ENCODE data around the gene PASK. TPM values are rescaled to one million over a fixed set of nuclear protein-coding genes. Genes with fewer than 3 reads are reported as not detected.

The PASK gene
- polyA plus RNA-seq, 6 donors from 2014 or later: 3.9 to 17.4 (median 9.1) TPM

DNA sequence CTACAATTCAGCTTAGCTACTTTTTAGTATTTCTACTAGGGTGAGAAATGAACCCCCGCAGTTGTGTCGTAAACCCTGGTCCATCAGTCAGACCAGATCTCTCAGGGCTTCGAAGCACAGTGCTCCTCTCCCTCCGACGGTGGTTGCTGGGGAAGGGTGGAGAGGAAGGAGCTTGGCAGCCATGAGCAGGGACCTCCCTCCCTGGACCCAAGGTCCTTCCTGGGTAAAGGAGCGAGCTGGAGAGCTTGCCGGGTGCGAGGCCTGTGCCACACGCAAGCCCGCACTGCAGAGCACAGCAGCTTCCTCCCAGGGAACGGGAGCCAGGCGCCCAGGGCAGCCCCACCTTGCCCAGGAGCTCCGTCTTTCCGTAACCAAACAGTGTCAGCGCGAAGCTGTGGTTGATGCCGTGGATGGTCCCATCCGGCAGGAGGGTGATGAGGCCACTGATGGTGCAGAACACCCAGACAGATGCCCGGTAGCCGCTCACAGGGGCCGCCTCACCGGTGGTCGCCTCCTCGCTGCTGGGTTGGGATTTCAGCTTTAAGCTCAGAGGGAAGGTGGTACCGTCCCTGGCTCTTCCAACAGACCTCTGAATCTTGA, 12.5 kb downstream of the PASK start:
- DNase-seq (no peak), ATAC-seq (ENCODE audit: low read depth in 2 of 2) (no peak)
- H3K9me3 Mint-ChIP-seq: no peaks in the 10 kb centered on the region
- H3K36me3 Mint-ChIP-seq: peaks cover 4 to 14% of the 10 kb centered on the region in 2 donors
- H3K27me3 Mint-ChIP-seq: no peaks in the 10 kb centered on the region
- H3K27ac Mint-ChIP-seq: no peak overlapping the region
- no peak overlapping the region for H3K4me3 Mint-ChIP-seq
- peaks cover 4 to 5% (median 4%) of the 10 kb centered on the region in 3 donors for H3K4me1 Mint-ChIP-seq

DNA sequence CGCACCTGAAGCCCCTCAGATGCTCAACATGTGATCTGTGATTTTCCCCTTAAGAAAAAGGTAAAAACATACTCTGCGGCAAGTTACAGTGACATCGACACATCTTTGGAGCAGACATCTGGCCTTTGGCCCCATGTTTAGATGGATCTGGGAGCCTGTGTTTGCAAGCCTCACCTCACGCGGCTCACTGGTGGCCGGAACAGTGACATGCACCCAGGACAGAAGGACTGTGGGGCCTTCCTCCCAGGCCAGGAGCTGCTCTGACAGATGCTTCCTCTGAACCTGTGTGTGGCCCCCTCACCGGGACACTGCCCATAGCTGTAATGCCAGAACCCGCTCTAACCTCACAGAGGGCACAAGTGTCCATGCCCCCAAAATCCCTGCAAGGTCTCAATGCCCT, 13.1 kb downstream of the PASK start:
- peaks cover 4 to 10% of the 10 kb centered on the region in 2 donors for H3K36me3 Mint-ChIP-seq
- no peak for ATAC-seq (ENCODE audit: low read depth in 2 of 2)
- no peak overlapping the region for H3K4me3 Mint-ChIP-seq
- peaks cover 0 to 4% (median 0%) of the 10 kb centered on the region in 3 donors for H3K4me1 Mint-ChIP-seq
- DNase-seq: no peak
- H3K27me3 Mint-ChIP-seq: no peaks in the 10 kb centered on the region
- H3K27ac Mint-ChIP-seq: no peak overlapping the region
- no peaks in the 10 kb centered on the region for H3K9me3 Mint-ChIP-seq

DNA sequence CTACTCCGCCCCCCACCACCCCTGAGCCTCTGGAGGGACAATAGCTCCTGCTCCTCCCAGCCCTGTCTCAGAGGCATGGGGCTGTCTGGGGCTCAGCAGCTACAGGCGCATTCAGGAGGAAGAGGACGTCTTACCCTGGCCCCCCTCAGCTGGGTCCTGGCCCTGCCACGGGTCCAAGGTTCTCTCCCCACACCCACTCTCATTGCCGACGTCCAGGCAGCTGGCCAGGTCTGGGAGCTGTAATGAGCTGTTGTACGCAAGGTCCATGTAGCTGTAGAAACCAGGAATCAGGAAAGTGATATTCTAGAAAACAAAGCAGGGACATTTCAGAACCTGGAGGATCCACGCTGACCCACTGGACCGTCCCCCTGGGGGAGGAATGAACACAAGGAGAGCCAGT, 13.5 kb downstream of the PASK start:
- no peak overlapping the region for H3K27ac Mint-ChIP-seq
- no peak for ATAC-seq (ENCODE audit: low read depth in 2 of 2)
- no peak overlapping the region for H3K4me3 Mint-ChIP-seq
- no peak for DNase-seq
- no peaks in the 10 kb centered on the region for H3K27me3 Mint-ChIP-seq
- no peaks in the 10 kb centered on the region for H3K9me3 Mint-ChIP-seq
- peaks cover 4 to 10% of the 10 kb centered on the region in 2 donors for H3K36me3 Mint-ChIP-seq
- H3K4me1 Mint-ChIP-seq: peaks cover 0 to 4% (median 3%) of the 10 kb centered on the region in 3 donors

DNA sequence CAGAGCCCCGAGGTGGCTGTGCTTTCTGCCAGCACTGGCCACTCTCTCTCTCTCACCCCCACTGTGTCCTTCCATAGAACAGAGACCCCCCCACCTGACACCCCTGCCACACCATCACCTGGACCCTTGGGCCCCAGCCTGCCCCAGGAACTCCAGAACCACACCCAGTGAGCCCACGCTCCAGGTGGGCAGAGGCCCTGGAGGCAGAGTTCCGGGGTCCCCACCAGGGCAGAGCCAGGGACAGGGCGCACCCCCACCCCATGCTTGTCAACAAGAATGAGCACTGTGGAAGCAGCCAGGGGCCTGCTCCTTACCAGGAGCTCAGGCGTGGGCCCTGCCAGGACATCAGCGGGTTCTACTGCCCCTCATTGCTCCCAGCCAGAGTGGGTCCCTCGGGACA, 14.6 kb downstream of the PASK start:
- H3K27me3 Mint-ChIP-seq: no peaks in the 10 kb centered on the region
- no peak for DNase-seq
- H3K36me3 Mint-ChIP-seq: peaks cover 4 to 10% of the 10 kb centered on the region in 2 donors
- H3K27ac Mint-ChIP-seq: no peak overlapping the region
- no peaks in the 10 kb centered on the region for H3K9me3 Mint-ChIP-seq
- ATAC-seq (ENCODE audit: low read depth in 2 of 2): no peak
- no peak overlapping the region for H3K4me3 Mint-ChIP-seq
- H3K4me1 Mint-ChIP-seq: peaks cover 0 to 6% (median 4%) of the 10 kb centered on the region in 3 donors

DNA sequence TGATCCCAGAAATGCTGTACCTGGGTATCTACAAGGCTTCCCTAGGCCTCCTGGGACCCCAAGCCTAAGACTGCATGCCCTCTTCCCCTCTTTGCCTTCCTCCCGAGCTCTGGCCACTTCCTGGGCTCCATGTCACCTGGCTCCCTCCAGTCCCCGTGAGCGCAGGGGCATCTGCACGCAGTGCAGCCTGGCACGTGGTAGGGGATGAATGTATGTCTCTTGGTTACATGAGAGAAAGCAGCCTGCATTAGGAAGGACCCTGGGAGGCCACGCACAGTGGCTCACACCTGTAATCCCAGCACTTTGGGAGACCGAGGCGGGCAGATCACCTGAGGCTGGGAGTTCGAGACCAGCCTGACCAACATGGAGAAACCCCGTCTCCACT, 15.8 kb downstream of the PASK start:
- Mint-ChIP-seq H3K27ac (peak overlapping the region in 2 of 6 donors; percentile 23 to 33), H3K9me3 (no peaks in the 10 kb centered on the region), H3K4me3 (no peak overlapping the region), H3K4me1 (peaks cover 6 to 14% (median 12%) of the 10 kb centered on the region in 3 donors), H3K27me3 (no peaks in the 10 kb centered on the region), H3K36me3 (peaks cover 4 to 10% of the 10 kb centered on the region in 2 donors)
- no peak for DNase-seq
- no peak for ATAC-seq (ENCODE audit: low read depth in 2 of 2)

DNA sequence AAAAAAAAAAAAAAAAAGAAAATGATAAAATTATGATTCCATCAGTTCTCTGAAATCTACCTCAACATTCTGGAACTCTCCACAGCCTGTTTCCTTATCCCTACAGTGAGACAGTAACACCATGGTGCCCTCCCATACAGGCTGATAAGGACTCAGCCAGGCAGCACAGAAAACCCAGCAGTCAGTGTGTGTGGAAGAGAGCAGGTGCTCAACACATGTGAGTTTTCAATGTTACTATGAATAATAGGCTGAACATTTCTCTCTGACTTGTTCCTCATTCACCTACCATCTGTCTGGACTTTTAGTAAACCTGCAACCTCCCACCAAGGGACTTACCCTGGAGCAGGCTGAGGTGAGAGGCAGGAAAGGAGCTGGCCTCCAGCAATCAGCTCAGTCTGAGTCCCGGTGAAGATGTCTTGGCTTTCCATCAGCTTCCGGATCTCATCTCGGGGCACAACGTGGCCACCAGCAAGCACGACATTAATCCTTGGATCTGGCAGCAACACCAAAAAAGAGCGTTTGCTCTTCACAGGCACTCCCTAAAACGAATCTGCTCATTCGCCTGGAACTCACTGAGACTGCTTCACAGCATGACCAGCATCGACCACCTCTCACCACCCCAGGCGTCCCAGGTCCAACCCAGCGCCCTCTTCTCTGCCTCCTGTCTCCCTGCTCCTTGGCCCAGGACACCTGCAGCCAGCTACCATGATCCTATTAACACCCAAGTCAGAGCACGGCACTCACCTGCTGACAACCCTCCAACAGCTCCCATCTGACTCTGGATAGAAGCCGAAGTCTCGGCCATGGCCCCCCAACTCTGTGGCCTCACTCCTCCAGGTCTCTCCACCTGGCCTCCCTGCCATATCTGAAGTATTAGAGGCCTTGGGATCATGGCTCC, 16.5 kb downstream of the PASK start:
- H3K27ac Mint-ChIP-seq: peak overlapping the region in 5 of 6 donors; percentile 23 to 93 (median 39)
- H3K27me3 Mint-ChIP-seq: no peaks in the 10 kb centered on the region
- H3K9me3 Mint-ChIP-seq: peaks cover 0 to 2% (median 0%) of the 10 kb centered on the region in 7 donors
- peaks cover 4 to 10% of the 10 kb centered on the region in 2 donors for H3K36me3 Mint-ChIP-seq
- no peak for ATAC-seq (ENCODE audit: low read depth in 2 of 2)
- no peak for DNase-seq
- H3K4me3 Mint-ChIP-seq: peak overlapping the region in 1 of 8 donors; percentile 12
- H3K4me1 Mint-ChIP-seq: peaks cover 11 to 20% (median 17%) of the 10 kb centered on the region in 3 donors

DNA sequence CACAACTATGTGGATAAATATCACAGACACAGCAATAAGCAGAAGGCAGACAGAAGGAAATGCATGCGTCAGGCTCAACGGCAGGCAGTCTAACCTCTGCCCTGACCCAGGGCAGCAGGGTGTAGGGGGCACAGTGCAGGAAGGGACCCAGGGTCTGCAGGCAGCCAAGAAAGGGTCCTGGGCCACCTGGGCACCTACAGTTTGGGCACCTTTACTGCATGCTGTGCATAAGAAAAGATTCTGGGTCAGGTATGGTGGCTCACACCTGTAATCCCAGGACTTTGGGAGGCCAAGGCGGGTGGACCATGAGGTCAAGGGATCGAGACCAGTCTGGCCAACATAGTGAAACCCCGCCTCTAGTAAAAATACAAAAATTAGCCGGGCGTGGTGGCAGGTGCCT, 17.7 kb downstream of the PASK start:
- DNase-seq (no peak), ATAC-seq (ENCODE audit: low read depth in 2 of 2) (no peak)
- Mint-ChIP-seq H3K27me3 (no peaks in the 10 kb centered on the region), H3K4me1 (peaks cover 22 to 31% (median 24%) of the 10 kb centered on the region in 3 donors), H3K4me3 (no peak overlapping the region), H3K9me3 (peaks cover 0 to 3% (median 0%) of the 10 kb centered on the region in 7 donors), H3K36me3 (peaks cover 4 to 10% of the 10 kb centered on the region in 2 donors), H3K27ac (no peak overlapping the region)

DNA sequence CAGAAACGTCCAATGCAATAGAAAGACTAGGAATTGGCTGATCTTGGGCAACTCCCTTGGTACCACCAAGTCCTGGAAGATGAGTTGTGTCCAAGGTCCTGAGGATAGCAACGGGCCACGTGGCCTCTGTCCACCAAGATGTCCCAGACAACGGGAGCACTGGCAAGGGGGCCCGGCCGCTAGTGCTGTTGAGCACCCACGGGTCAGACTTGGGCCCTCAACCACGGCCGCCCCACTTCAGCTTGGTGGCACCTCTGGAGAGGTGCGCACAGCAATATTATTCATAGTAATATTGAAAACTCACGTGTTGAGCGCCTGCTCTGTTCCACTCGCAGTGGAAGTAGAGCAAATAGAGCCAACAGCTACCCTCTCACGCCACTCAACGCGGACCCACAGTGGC, 19.0 kb downstream of the PASK start:
- H3K36me3 Mint-ChIP-seq: peaks cover 4 to 10% of the 10 kb centered on the region in 2 donors
- ATAC-seq (ENCODE audit: low read depth in 2 of 2) (no peak), DNase-seq (no peak)
- H3K9me3 Mint-ChIP-seq: peaks cover 0 to 3% (median 0%) of the 10 kb centered on the region in 7 donors
- H3K4me3 Mint-ChIP-seq: no peak overlapping the region
- no peaks in the 10 kb centered on the region for H3K27me3 Mint-ChIP-seq
- peak overlapping the region in 3 of 6 donors; percentile 77 to 100 (median 89) for H3K27ac Mint-ChIP-seq
- H3K4me1 Mint-ChIP-seq: peaks cover 24 to 42% (median 30%) of the 10 kb centered on the region in 3 donors

DNA sequence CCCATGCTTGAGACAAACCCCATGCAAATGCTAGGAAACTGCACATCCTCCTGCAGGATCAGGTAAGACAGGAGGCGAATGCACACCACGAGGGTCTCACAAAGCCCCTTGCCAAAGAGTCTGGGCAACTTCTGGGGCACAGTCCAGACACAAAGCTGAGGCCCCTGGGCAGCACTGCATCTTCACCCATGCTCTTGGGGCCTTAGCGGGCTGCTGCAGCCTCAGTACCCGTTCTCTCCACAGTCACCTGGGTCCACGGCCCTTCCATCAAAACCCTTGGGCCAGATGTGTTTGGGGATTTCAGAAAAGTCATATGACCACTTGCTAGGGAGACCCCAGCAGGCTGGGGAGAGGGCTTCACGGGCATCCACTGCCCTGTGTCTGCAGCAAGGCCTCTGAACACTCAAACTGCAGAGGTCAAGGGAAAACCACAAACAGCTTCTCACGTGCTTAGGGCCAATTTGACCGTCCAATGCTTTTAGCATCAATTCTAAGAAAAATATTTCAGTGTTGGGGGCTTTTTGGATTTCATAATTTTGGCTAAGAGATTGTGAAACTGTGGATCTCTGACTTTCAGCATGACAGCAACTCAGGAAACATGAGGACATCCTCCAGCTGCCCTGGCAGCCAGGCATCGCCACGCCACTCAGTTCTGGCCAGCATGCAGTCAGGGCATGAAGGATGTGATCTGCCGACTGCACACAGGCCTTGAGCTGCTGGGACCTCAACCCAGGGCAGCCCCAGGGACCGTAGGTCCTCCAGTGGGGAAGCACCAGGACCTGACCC, 20.0 kb downstream of the PASK start:
- peaks cover 24 to 42% (median 30%) of the 10 kb centered on the region in 3 donors for H3K4me1 Mint-ChIP-seq
- H3K9me3 Mint-ChIP-seq: peaks cover 0 to 3% (median 0%) of the 10 kb centered on the region in 7 donors
- H3K36me3 Mint-ChIP-seq: peaks cover 4 to 10% of the 10 kb centered on the region in 2 donors
- H3K27ac Mint-ChIP-seq: peak overlapping the region; percentile 77 to 100 (median 91)
- H3K4me3 Mint-ChIP-seq: peak overlapping the region in 3 of 8 donors; percentile 26 to 82 (median 66)
- no peaks in the 10 kb centered on the region for H3K27me3 Mint-ChIP-seq
- ATAC-seq (ENCODE audit: low read depth in 2 of 2) (no peak), DNase-seq (no peak)

DNA sequence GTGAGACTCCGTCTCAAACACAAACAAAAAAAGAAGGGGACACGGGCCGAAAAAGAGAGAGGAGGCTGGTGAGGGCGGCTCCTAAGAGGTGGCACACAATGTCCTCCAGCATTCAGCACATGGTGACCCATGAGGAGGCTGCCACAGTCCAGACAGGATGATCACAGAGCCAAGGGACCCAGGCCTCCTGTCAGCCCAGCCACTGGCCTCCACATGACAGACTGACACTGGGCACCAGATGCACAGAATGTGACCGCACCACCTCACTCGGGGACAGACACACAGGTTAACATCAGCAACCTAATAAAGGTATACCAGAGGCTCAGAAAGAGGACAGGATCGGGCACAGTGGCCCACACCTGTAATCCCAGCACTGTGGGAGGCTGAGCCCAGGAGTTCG, 21.0 kb downstream of the PASK start:
- Mint-ChIP-seq H3K27me3 (no peaks in the 10 kb centered on the region), H3K4me1 (peaks cover 24 to 42% (median 30%) of the 10 kb centered on the region in 3 donors), H3K27ac (peak overlapping the region; percentile 94 to 100 (median 99)), H3K36me3 (peaks cover 4 to 9% of the 10 kb centered on the region in 2 donors), H3K4me3 (peak overlapping the region in 5 of 8 donors; percentile 50 to 85 (median 72)), H3K9me3 (peaks cover 0 to 3% (median 0%) of the 10 kb centered on the region in 7 donors)
- ATAC-seq (ENCODE audit: low read depth in 2 of 2): no peak
- no peak for DNase-seq

DNA sequence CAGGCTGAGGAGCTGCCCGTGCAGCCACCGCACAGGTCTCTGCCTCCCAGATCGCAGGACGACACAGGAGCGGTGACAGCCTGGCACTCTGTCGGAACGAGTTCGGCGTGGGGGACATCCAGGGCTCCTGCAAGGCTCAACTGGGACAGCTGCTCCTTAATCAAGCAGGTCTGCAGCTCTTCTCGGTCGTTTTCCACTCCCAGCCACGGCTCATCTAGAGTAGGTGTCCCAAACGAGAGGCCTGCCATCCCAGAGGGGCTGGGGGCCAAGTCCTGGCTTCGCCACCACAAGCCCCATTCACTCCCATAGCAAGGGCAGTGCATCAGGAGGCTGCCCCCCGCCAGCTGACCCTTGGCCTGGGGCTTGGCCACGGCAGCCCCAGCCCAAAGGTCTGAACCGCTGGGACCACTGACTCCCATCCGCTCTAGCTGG, 22.5 kb downstream of the PASK start:
- peaks cover 0 to 6% of the 10 kb centered on the region in 2 donors for H3K36me3 Mint-ChIP-seq
- ATAC-seq (ENCODE audit: low read depth in 2 of 2): no peak
- H3K4me3 Mint-ChIP-seq: peak overlapping the region in 3 of 8 donors; percentile 15 to 82 (median 69)
- H3K27ac Mint-ChIP-seq: peak overlapping the region; percentile 63 to 100 (median 99)
- no peaks in the 10 kb centered on the region for H3K27me3 Mint-ChIP-seq
- DNase-seq: no peak
- peaks cover 0 to 3% (median 0%) of the 10 kb centered on the region in 7 donors for H3K9me3 Mint-ChIP-seq
- peaks cover 24 to 37% (median 30%) of the 10 kb centered on the region in 3 donors for H3K4me1 Mint-ChIP-seq

DNA sequence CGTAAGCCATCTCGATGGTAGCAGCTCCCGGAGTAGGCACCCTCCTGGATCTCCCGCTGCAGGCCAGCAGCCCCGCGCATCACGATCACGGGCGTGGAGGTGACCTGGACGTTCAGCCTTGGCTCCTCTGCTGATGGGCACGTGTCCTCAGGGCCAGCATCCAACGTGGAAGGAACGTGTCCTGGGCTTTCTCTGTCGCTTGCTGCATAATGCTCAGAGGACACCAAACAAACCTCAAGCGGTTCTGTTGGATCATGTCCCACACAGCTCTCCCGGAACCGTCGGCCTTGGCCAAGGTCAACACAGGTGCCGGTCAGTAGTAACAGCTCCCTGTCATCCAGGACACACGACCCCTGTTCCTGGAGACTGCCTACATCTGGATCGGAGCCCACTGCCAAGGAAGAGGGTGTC, 23.1 kb downstream of the PASK start:
- no peak for DNase-seq
- Mint-ChIP-seq H3K27me3 (no peaks in the 10 kb centered on the region), H3K4me3 (peak overlapping the region in 1 of 8 donors; percentile 50), H3K9me3 (peaks cover 0 to 3% (median 0%) of the 10 kb centered on the region in 7 donors), H3K36me3 (peaks cover 2 to 8% of the 10 kb centered on the region in 2 donors), H3K4me1 (peaks cover 24 to 37% (median 30%) of the 10 kb centered on the region in 3 donors), H3K27ac (peak overlapping the region; percentile 63 to 100 (median 84))
- no peak for ATAC-seq (ENCODE audit: low read depth in 2 of 2)

DNA sequence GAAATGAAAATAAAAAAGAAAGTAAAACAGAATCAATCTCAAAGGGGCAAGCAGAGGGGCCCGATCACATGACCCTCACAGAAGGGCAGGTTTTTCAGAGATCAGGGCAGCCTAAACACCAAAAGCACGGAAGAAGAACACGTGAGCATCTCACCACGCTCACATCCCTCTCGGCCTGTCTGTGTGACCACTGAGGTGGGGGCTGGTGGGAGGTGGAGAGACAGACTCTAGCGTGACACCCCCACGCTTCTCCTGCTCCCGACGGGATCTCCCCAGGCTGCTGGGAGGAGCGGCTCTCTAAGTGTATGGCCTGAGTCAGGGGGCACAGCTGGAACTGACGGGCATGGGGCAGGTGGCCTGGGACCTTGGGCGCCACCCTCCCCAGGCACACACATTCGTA, 23.6 kb downstream of the PASK start:
- H3K4me3 Mint-ChIP-seq: peak overlapping the region in 4 of 8 donors; percentile 29 to 60 (median 40)
- no peaks in the 10 kb centered on the region for H3K27me3 Mint-ChIP-seq
- H3K4me1 Mint-ChIP-seq: peaks cover 20 to 37% (median 30%) of the 10 kb centered on the region in 3 donors
- DNase-seq (no peak), ATAC-seq (ENCODE audit: low read depth in 2 of 2) (no peak)
- peaks cover 8 to 12% of the 10 kb centered on the region in 2 donors for H3K36me3 Mint-ChIP-seq
- peaks cover 0 to 3% (median 0%) of the 10 kb centered on the region in 7 donors for H3K9me3 Mint-ChIP-seq
- peak overlapping the region; percentile 22 to 100 (median 90) for H3K27ac Mint-ChIP-seq

All from naive B cell (primary cell).